Measurements from ENCODE around the gene GPT2. TPM values are rescaled to one million over a fixed set of nuclear protein-coding genes. Genes with fewer than 3 reads are reported as not detected.
A peak's percentile ranks its signal among the peaks of the same experiment; 100 is the strongest.

GPT2 gene
- total and polyA plus RNA-seq, 7 donors = 25.7 to 110 (median 52.5) TPM

DNA sequence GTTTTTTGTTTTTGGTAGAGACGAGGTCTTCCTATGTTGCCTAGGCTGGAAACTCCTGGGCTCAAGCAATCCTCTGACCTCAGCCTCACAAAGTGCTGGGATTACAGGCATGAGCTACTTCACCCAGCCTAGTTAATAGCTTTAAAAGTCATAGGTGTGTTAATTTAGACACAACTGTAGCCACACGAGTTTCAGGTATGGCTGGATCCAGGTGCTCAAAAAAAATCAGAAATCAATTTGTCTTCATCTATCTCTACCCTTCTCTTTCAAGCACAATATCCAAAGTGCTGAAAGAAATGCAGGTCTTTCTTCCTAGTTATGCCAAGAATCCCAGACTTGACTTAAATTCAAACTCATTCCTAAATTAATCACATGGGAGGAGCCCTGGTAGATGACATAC lies 29.3 kb upstream of the GPT2 start:
- TF ChIP-seq, protein P1, sequence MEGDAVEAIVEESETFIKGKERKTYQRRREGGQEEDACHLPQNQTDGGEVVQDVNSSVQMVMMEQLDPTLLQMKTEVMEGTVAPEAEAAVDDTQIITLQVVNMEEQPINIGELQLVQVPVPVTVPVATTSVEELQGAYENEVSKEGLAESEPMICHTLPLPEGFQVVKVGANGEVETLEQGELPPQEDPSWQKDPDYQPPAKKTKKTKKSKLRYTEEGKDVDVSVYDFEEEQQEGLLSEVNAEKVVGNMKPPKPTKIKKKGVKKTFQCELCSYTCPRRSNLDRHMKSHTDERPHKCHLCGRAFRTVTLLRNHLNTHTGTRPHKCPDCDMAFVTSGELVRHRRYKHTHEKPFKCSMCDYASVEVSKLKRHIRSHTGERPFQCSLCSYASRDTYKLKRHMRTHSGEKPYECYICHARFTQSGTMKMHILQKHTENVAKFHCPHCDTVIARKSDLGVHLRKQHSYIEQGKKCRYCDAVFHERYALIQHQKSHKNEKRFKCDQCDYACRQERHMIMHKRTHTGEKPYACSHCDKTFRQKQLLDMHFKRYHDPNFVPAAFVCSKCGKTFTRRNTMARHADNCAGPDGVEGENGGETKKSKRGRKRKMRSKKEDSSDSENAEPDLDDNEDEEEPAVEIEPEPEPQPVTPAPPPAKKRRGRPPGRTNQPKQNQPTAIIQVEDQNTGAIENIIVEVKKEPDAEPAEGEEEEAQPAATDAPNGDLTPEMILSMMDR (IDR thresholded peaks at IDR 0.05) = no peak
- ATAC-seq = no peak
- Histone ChIP-seq H3K4me3 (no peak overlapping the region), H3K4me1 (peaks cover 12% of the 10 kb centered on the region), H3K9me3 (no peaks in the 10 kb centered on the region), H3K27me3 (ENCODE audit: insufficient read depth in 3 of 3, low read length in 2 of 3) (no peaks in the 10 kb centered on the region), H3K27ac (no peak overlapping the region), H3K36me3 (ENCODE audit: insufficient read depth in 1 of 2, low read depth in 1 of 2) (no peaks in the 10 kb centered on the region)
- intact Hi-C loops (cut with DNase I) = loop anchor here (1.0 to 5.0 kb wide), 3 partner anchors 53 to 72 kb away; no protein-coding TSS in a partner anchor
- WGBS, 3 donors = 92 to 95% (median 94%) methylated on average over 2 of the region's 2 CpGs
- no peak for DNase-seq

DNA sequence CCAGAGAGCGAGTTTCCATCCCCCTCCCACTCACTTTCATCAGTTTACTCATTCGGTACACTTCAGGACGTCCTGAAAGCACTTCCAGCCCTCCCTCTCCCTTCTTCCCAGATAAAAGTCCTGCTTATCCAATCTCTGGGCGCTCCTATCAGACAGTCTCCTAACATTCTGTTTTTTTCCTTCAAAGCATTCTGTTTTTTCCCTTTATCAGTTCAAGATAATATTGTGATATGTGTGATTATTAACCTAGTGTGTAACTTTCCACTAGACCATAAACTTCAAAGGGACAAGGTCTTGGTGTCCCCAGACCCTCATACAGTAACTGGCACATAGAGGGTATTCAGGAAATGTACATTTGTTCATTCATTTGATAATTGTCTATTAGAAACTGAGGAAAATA lies 28.8 kb upstream of the GPT2 start:
- intact Hi-C loops (cut with DNase I) = loop anchor here (1.0 to 2.0 kb wide), 2 partner anchors 53 kb away; no protein-coding TSS in a partner anchor
- peaks cover 12% of the 10 kb centered on the region for H3K4me1 ChIP-seq
- H3K27ac ChIP-seq = no peak overlapping the region
- no peaks in the 10 kb centered on the region for H3K9me3 ChIP-seq
- H3K27me3 ChIP-seq (ENCODE audit: insufficient read depth in 3 of 3, low read length in 2 of 3) = no peaks in the 10 kb centered on the region
- WGBS, 3 donors = 80 to 93% (median 83%) methylated on average over 4 of the region's 4 CpGs
- TF ChIP-seq, protein P1 (IDR thresholded peaks at IDR 0.05) = no peak
- ATAC-seq (no peak), DNase-seq (no peak)
- no peak overlapping the region for H3K4me3 ChIP-seq
- H3K36me3 ChIP-seq (ENCODE audit: insufficient read depth in 1 of 2, low read depth in 1 of 2) = no peaks in the 10 kb centered on the region

DNA sequence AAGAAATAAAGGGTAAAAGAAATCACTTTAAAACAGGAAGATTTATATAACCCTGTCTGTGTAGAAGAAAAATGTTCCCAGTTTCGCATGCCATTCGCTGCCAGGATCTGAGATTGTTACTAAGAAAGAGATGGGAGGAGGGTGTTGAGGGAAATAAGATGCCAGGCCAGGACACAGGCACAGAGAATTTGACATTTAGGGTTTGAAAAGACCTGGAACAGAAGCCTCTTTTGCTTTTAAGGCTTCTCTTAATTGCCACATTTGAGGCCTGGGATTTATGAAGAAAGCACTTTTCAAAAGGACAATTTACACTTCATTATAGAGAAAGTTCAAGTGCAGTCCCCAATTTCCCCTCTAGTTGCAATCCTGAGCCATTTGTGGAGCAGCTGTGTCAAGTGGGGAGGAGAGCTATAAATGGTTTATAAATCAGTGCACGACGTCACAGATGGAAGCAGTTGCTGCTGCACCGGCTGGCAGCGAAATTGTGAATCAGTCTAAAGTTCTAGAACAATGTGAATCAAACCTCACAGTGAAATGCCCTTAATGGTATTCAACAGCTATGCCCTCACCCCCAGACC lies 26.7 kb upstream of the GPT2 start:
- Histone ChIP-seq H3K27me3 (ENCODE audit: insufficient read depth in 3 of 3, low read length in 2 of 3) (no peaks in the 10 kb centered on the region), H3K9me3 (no peaks in the 10 kb centered on the region), H3K27ac (peak overlapping the region; percentile 83), H3K4me3 (no peak overlapping the region), H3K4me1 (peaks cover 12% of the 10 kb centered on the region), H3K36me3 (ENCODE audit: insufficient read depth in 1 of 2, low read depth in 1 of 2) (no peaks in the 10 kb centered on the region)
- ATAC-seq = peak; percentile 82 to 90 (median 87)
- whole genome bisulfite sequencing, 3 donors = 26 to 35% (median 31%) methylated on average over 6 of the region's 6 CpGs
- intact Hi-C loops (cut with DNase I) = no loop called here
- peak in 1 of 2 donors; percentile 62 for DNase-seq
- TF ChIP-seq, protein P1 (IDR thresholded peaks at IDR 0.05) = peak; percentile 56

DNA sequence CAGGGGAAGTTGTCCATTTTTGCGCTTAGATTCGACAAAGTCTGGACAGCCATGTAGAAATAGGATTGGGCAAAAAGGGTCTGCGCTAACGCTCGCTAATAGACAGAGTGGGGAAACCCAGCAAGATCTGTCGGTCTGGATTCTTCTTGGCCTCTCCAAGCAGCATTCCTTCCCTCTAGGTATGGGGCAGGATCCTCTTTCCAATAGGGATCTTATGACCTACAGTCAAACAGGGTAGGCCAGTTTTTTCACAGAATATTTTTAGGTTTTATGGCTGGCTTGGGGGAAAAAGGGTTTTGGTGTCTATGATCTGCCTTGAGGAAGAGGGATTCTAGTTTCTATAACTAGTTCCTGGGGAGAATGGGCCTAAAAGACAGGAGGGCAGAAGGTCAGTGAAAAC lies 26.0 kb upstream of the GPT2 start:
- H3K27me3 ChIP-seq (ENCODE audit: insufficient read depth in 3 of 3, low read length in 2 of 3) = no peaks in the 10 kb centered on the region
- TF ChIP-seq, protein P1 (IDR thresholded peaks at IDR 0.05) = no peak
- H3K4me3 ChIP-seq = no peak overlapping the region
- WGBS, 3 donors = 64 to 85% (median 71%) methylated on average over 6 of the region's 6 CpGs
- intact Hi-C loops (cut with DNase I) = no loop called here
- no peaks in the 10 kb centered on the region for H3K36me3 ChIP-seq (ENCODE audit: insufficient read depth in 1 of 2, low read depth in 1 of 2)
- peak overlapping the region; percentile 83 for H3K27ac ChIP-seq
- DNase-seq (no peak), ATAC-seq (no peak)
- peaks cover 15% of the 10 kb centered on the region for H3K4me1 ChIP-seq
- no peaks in the 10 kb centered on the region for H3K9me3 ChIP-seq

DNA sequence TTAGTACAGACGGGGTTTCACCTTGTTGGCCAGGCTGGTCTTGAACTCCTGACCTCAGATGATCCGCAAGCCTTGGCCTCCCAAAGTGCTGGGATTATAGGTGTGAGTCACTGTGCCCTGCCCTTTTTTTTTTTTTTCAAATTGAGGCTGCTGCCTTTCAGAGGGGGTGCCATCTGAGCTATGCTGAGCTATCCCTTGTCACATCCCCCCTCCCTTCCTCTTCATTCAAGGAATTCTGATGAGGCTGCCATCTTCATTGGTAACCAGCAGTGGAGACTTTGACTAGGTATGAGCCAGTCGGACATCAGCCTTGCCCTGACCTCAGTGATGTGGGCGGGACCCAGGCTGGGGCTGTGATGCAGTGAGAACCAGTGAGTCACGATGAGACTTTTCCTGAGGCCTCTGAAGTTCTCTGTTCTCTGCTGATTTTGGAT lies 24.4 kb upstream of the GPT2 start:
- Histone ChIP-seq H3K27me3 (ENCODE audit: insufficient read depth in 3 of 3, low read length in 2 of 3) (no peaks in the 10 kb centered on the region), H3K4me1 (peaks cover 18% of the 10 kb centered on the region), H3K4me3 (no peak overlapping the region), H3K36me3 (ENCODE audit: insufficient read depth in 1 of 2, low read depth in 1 of 2) (no peaks in the 10 kb centered on the region), H3K9me3 (no peaks in the 10 kb centered on the region), H3K27ac (peak overlapping the region; percentile 53)
- DNase-seq = peak in 1 of 2 donors; percentile 44
- TF ChIP-seq, protein P1 (IDR thresholded peaks at IDR 0.05) = no peak
- WGBS, 3 donors = 61 to 74% (median 70%) methylated on average over 5 of the region's 5 CpGs
- ATAC-seq = peak; percentile 29 to 73 (median 52)
- intact Hi-C loops (cut with DNase I) = no loop called here

All from psoas muscle (tissue), 8 donors.